ENCODE measurements around the gene MCL1.

The MCL1 gene

GRCh38 chr1:150621497-150622302 lies 42.3 kb upstream of the MCL1 start:
- no peaks in the 10 kb centered on the region for H4K20me1 ChIP-seq (ENCODE audit: insufficient read depth, low read length)
- H3K27ac ChIP-seq (ENCODE audit: low read depth, low read length, poor library complexity, severe bottlenecking): peak overlapping the region; percentile 59
- peaks cover 89% of the 10 kb centered on the region for H3K36me3 ChIP-seq (ENCODE audit: insufficient read depth, low read length)
- H3K79me2 ChIP-seq (ENCODE audit: insufficient read depth, low read length): no peaks in the 10 kb centered on the region
- H3K9ac ChIP-seq (ENCODE audit: low read length): no peak overlapping the region
- H3F3A ChIP-seq (ENCODE audit: insufficient read depth, low read length): no peaks in the 10 kb centered on the region
- peaks cover 21% of the 10 kb centered on the region for H3K4me1 ChIP-seq (ENCODE audit: insufficient read depth, low read length, severe bottlenecking)
- no peak overlapping the region for H3K4me3 ChIP-seq (ENCODE audit: low read depth, low read length, poor library complexity, severe bottlenecking)
- no peak overlapping the region for H2AFZ ChIP-seq (ENCODE audit: low read length)
- peak; percentile 78 for TF ChIP-seq CTCF (IDR thresholded peaks at IDR 0.05; ENCODE audit: low read length)
- no peak for TF ChIP-seq EZH2 (IDR thresholded peaks at IDR 0.05; ENCODE audit: borderline replicate concordance, low read length)
- H3K9me3 ChIP-seq (ENCODE audit: low read length): no peaks in the 10 kb centered on the region
- H3K27me3 ChIP-seq (ENCODE audit: insufficient read depth, low read length): no peaks in the 10 kb centered on the region
- no peaks in the 10 kb centered on the region for H3K9me2 ChIP-seq (ENCODE audit: low read depth, low read length)
- no peak overlapping the region for H3K4me2 ChIP-seq (ENCODE audit: low read length)

- no peak overlapping the region for H3K27ac ChIP-seq (ENCODE audit: low read depth, low read length, poor library complexity, severe bottlenecking)
- H3K4me3 ChIP-seq (ENCODE audit: low read depth, low read length, poor library complexity, severe bottlenecking): no peak overlapping the region
- H3K4me1 ChIP-seq (ENCODE audit: insufficient read depth, low read length, severe bottlenecking): peaks cover 21% of the 10 kb centered on the region
- H3K4me2 ChIP-seq (ENCODE audit: low read length): no peak overlapping the region
- no peaks in the 10 kb centered on the region for H3F3A ChIP-seq (ENCODE audit: insufficient read depth, low read length)
- no peaks in the 10 kb centered on the region for H3K9me3 ChIP-seq (ENCODE audit: low read length)
- TF ChIP-seq CTCF (IDR thresholded peaks at IDR 0.05; ENCODE audit: low read length): no peak
- no peak for TF ChIP-seq EZH2 (IDR thresholded peaks at IDR 0.05; ENCODE audit: borderline replicate concordance, low read length)
- H3K9ac ChIP-seq (ENCODE audit: low read length): no peak overlapping the region
- H4K20me1 ChIP-seq (ENCODE audit: insufficient read depth, low read length): no peaks in the 10 kb centered on the region
- H3K36me3 ChIP-seq (ENCODE audit: insufficient read depth, low read length): peaks cover 85% of the 10 kb centered on the region
- no peaks in the 10 kb centered on the region for H3K27me3 ChIP-seq (ENCODE audit: insufficient read depth, low read length)
- no peaks in the 10 kb centered on the region for H3K79me2 ChIP-seq (ENCODE audit: insufficient read depth, low read length)
- no peak overlapping the region for H2AFZ ChIP-seq (ENCODE audit: low read length)
- H3K9me2 ChIP-seq (ENCODE audit: low read depth, low read length): no peaks in the 10 kb centered on the region
Measured at GRCh38 chr1:150620919-150621318, 41.5 kb upstream of the MCL1 start.

DNA sequence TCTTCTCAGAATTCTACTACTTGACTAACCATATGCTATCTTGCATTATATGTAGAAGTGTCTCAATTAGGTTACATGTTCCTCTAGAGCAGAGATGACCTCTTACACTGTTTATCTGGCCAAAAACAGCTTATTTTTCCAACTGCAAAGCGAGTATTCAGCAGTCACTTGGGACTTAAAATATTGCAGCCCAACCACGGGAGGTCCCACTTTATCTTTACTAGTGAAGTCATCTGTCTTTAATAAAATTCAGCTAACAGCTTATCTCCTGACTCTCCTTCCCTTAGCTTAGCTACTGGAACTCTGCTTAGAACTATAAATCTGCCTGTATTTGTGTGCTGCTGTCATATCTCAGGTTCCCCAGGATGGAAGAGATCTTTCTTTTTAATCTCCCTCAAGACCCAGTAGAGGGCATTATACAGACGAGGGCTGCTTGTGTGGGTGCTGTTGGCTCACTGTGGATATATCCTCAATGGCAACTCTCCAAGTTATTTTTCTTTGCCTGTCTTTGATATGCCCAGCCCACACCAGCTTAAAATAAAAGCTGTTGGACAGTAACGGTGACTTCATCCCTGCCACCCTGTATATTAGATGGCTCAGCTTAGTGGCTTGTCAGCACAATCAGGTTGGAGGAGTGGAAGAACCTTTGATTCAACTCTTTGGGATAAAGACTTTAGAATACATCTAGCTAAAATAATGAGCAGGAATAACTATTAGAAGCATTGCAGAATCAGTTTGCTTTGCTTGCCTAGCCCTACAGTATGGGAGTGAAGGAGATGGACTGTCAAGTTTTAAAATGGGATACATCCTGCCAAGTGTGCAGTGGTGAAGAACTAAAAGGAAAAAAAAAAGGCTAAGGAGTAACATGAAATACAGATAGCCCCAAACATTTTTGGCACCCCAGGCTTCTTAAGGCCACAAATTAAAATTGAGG lies 40.4 kb upstream of the MCL1 start:
- Histone ChIP-seq H3K27me3 (ENCODE audit: insufficient read depth, low read length) (no peaks in the 10 kb centered on the region), H3K79me2 (ENCODE audit: insufficient read depth, low read length) (no peaks in the 10 kb centered on the region), H3K4me1 (ENCODE audit: insufficient read depth, low read length, severe bottlenecking) (peaks cover 21% of the 10 kb centered on the region), H3K9me3 (ENCODE audit: low read length) (no peaks in the 10 kb centered on the region), H3F3A (ENCODE audit: insufficient read depth, low read length) (no peaks in the 10 kb centered on the region), H3K9ac (ENCODE audit: low read length) (no peak overlapping the region), H4K20me1 (ENCODE audit: insufficient read depth, low read length) (no peaks in the 10 kb centered on the region), H2AFZ (ENCODE audit: low read length) (no peak overlapping the region), H3K27ac (ENCODE audit: low read depth, low read length, poor library complexity, severe bottlenecking) (no peak overlapping the region), H3K4me2 (ENCODE audit: low read length) (no peak overlapping the region), H3K36me3 (ENCODE audit: insufficient read depth, low read length) (peaks cover 83% of the 10 kb centered on the region), H3K4me3 (ENCODE audit: low read depth, low read length, poor library complexity, severe bottlenecking) (no peak overlapping the region), H3K9me2 (ENCODE audit: low read depth, low read length) (no peaks in the 10 kb centered on the region)
- TF ChIP-seq CTCF (IDR thresholded peaks at IDR 0.05; ENCODE audit: low read length) (peak; percentile 42), EZH2 (IDR thresholded peaks at IDR 0.05; ENCODE audit: borderline replicate concordance, low read length) (no peak)
